PC-3 (cell line): ENCODE data around the gene TBK1. TPM values are rescaled to one million over a fixed set of nuclear protein-coding genes. Genes with fewer than 3 reads are reported as not detected.

ENCODE experiments used
- ATAC-seq: fragments of 200-7000 bp; cut with Tn5 transposase; 2 replicates; pipeline ENCODE4 v1.9.1; 2020; ENCODE audit warnings: mild to moderate bottlenecking, moderate library complexity
- BruUV-seq: library from RNA; stranded (reverse); fragments of 400-500 nt; replicated peaks from 2 replicates; lab custom pipeline; 2021; lab: Mats Ljungman, UMichigan
- CTCF ChIA-PET: fragments of 300-600 bp; sonication (Branson Sonifier 250); formaldehyde crosslinking; loops from one replicate; lab custom pipeline; 2022; ENCODE audit warnings: antibody characterized with exemption; lab: Charles Lee
- POLR2A ChIA-PET: fragments of 300-600 bp; sonication (Branson Sonifier 250); formaldehyde crosslinking; loops from one replicate; lab custom pipeline; 2022; ENCODE audit warnings: antibody characterized with exemption; ENCODE audit not compliant: unreplicated experiment; lab: Charles Lee
- DNase-seq: peaks from one replicate; pipeline ENCODE4 v3.0.0-alpha.2; 2015
- H2AFZ ChIP-seq: fragments of 300-600 bp; sonication (generic); 2 replicates; pipeline ENCODE4 v1.6.0; 2016; ENCODE audit warnings: antibody characterized with exemption, low read length
- H3F3A ChIP-seq: fragments of 300-600 bp; sonication (generic); one replicate; pipeline ENCODE4 v1.6.0; 2017; ENCODE audit warnings: antibody characterized with exemption, low read length, control low read depth, mild to moderate bottlenecking; ENCODE audit not compliant: unreplicated experiment
- H3K27ac ChIP-seq: fragments of 300-600 bp; sonication (generic); 2 replicates; pipeline ENCODE4 v1.5.1; 2016; ENCODE audit warnings: mild to moderate bottlenecking, low read length
- H3K27me3 ChIP-seq: fragments of 300-600 bp; sonication (generic); 2 replicates; pipeline ENCODE4 v1.6.1; 2016; ENCODE audit warnings: low read length, mixed read lengths
- H3K36me3 ChIP-seq: fragments of 300-600 bp; sonication (generic); 2 replicates; pipeline ENCODE4 v1.6.1; 2016; ENCODE audit warnings: low read depth, mixed run types, low read length, mixed read lengths
- H3K4me1 ChIP-seq: fragments of 300-600 bp; sonication (generic); 2 replicates; pipeline ENCODE4 v1.5.1; 2016; ENCODE audit warnings: low read length; ENCODE audit not compliant: insufficient read depth
- H3K4me2 ChIP-seq: fragments of 300-600 bp; sonication (generic); 2 replicates; pipeline ENCODE4 v1.6.0; 2016; ENCODE audit warnings: low read length
- H3K4me3 ChIP-seq: fragments of 300-600 bp; sonication (generic); 2 replicates; pipeline ENCODE4 v1.5.1; 2016; ENCODE audit warnings: mild to moderate bottlenecking, low read length, mixed read lengths
- H3K79me2 ChIP-seq: fragments of 300-600 bp; sonication (generic); 2 replicates; pipeline ENCODE4 v1.6.1; 2017; ENCODE audit warnings: low read length, mixed read lengths
- H3K9ac ChIP-seq: fragments of 300-600 bp; sonication (generic); 2 replicates; pipeline ENCODE4 v1.6.0; 2016; ENCODE audit warnings: mild to moderate bottlenecking, low read length
- H3K9me2 ChIP-seq: fragments of 300-600 bp; sonication (generic); replicated peaks from 2 replicates; pipeline ENCODE4 v1.6.1; 2016; ENCODE audit warnings: mixed run types, low read length, mixed read lengths
- H3K9me3 ChIP-seq: fragments of 300-600 bp; sonication (generic); 2 replicates; pipeline ENCODE4 v1.6.1; 2016; ENCODE audit warnings: low read length, mixed read lengths
- H4K20me1 ChIP-seq: fragments of 300-600 bp; sonication (generic); 2 replicates; pipeline ENCODE4 v1.6.1; 2016; ENCODE audit warnings: low read length, mixed read lengths
- EZH2 ChIP-seq: fragments of 300-600 bp; sonication (generic); IDR thresholded peaks from one replicate; pipeline ENCODE4 v1.6.1; 2017; ENCODE audit warnings: antibody characterized with exemption, mild to moderate bottlenecking, low read length; ENCODE audit not compliant: unreplicated experiment
- EZH2phosphoT487 ChIP-seq: fragments of 300-600 bp; sonication (generic); IDR thresholded peaks from 2 replicates; pipeline ENCODE4 v1.6.1; 2018; ENCODE audit warnings: mild to moderate bottlenecking, antibody characterized with exemption, low read length, borderline replicate concordance
- intact Hi-C: fragments of 100-400 bp; cut with micrococcal nuclease; formaldehyde crosslinking; loops from 2 replicates; pipeline ENCODE4 v1.9.0; 2023
- total RNA-seq: library from RNA; depleted of rRNA; stranded (reverse); fragments of >200 nt; gene quantifications from 2 replicates; pipeline ENCODE4 v1.2.3, GENCODE V29; 2014
- TF ChIP-seq, protein P1 (sequence below): fragments of 300-600 bp; sonication (generic); conservative IDR thresholded peaks from 2 replicates; pipeline ENCODE4 v1.5.1; 2017; ENCODE audit warnings: antibody characterized with exemption, low read depth, mild to moderate bottlenecking, low read length

TBK1 gene
- total RNA-seq, 1 experiment from 2014 or later = 23.7 TPM

- Histone ChIP-seq H3K9me2 (no peaks in the 10 kb centered on the region), H2AFZ (no peak overlapping the region), H3K79me2 (no peaks in the 10 kb centered on the region), H3K4me2 (no peak overlapping the region), H3K9ac (no peak overlapping the region), H3F3A (no peaks in the 10 kb centered on the region), H3K4me3 (no peak overlapping the region), H3K9me3 (no peaks in the 10 kb centered on the region), H3K27ac (no peak overlapping the region), H3K4me1 (no peaks in the 10 kb centered on the region), H3K36me3 (no peaks in the 10 kb centered on the region), H4K20me1 (no peaks in the 10 kb centered on the region), H3K27me3 (no peaks in the 10 kb centered on the region)
- ATAC-seq = no peak
- BruUV-seq = no TSS peak
- ChIA-PET POLR2A (no interaction called here), CTCF (no interaction called here)
- TF ChIP-seq, protein P1, sequence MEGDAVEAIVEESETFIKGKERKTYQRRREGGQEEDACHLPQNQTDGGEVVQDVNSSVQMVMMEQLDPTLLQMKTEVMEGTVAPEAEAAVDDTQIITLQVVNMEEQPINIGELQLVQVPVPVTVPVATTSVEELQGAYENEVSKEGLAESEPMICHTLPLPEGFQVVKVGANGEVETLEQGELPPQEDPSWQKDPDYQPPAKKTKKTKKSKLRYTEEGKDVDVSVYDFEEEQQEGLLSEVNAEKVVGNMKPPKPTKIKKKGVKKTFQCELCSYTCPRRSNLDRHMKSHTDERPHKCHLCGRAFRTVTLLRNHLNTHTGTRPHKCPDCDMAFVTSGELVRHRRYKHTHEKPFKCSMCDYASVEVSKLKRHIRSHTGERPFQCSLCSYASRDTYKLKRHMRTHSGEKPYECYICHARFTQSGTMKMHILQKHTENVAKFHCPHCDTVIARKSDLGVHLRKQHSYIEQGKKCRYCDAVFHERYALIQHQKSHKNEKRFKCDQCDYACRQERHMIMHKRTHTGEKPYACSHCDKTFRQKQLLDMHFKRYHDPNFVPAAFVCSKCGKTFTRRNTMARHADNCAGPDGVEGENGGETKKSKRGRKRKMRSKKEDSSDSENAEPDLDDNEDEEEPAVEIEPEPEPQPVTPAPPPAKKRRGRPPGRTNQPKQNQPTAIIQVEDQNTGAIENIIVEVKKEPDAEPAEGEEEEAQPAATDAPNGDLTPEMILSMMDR = no peak
- TF ChIP-seq EZH2 (no peak), EZH2phosphoT487 (no peak)
- no peak for DNase-seq
- intact Hi-C loops = no loop called here
These were observed 74.9 kb downstream of the TBK1 start for GRCh38 chr12:64526859-64527258.

GRCh38 chr12:64528616-64529015 lies 76.7 kb downstream of the TBK1 start:
- DNase-seq (peak; percentile 13), ATAC-seq (0 out of 2 replicates have a peak, but pooled peaks have one; percentile 27)
- CTCF ChIA-PET = no interaction called here
- no peak overlapping the region for H3K9ac ChIP-seq
- intact Hi-C loops = no loop called here
- H3K9me3 ChIP-seq = no peaks in the 10 kb centered on the region
- POLR2A ChIA-PET = no interaction called here
- H3K79me2 ChIP-seq = no peaks in the 10 kb centered on the region
- no peak overlapping the region for H3K27ac ChIP-seq
- TF ChIP-seq EZH2phosphoT487 = no peak
- no peak for TF ChIP-seq EZH2
- TF ChIP-seq, protein P1 = no peak
- H3K4me1 ChIP-seq = no peaks in the 10 kb centered on the region
- H3K4me3 ChIP-seq = no peak overlapping the region
- no peaks in the 10 kb centered on the region for H4K20me1 ChIP-seq
- H3F3A ChIP-seq = no peaks in the 10 kb centered on the region
- no peaks in the 10 kb centered on the region for H3K27me3 ChIP-seq
- no peaks in the 10 kb centered on the region for H3K9me2 ChIP-seq
- no peaks in the 10 kb centered on the region for H3K36me3 ChIP-seq
- no peak overlapping the region for H2AFZ ChIP-seq
- BruUV-seq = no TSS peak
- H3K4me2 ChIP-seq = no peak overlapping the region

DNA sequence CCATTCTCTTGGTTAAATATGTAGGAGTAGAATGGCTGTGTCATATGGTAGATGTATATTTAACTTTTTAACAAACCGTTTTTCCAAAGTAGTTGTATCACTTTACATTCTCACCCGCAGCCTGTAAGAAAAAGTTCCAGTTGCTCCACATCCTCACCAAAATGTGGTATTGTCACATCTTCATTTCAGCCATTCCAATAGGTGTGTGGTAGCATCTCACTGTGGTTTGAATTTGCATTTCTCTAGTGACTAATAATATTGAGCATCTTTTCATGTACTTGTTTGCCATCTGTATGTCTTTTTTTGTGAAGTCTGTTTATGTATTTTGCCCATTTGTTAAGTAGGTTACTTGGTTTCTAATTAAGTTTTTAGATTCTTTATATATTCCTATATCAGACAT lies 78.6 kb downstream of the TBK1 start:
- no peak for ATAC-seq
- ChIA-PET CTCF (no interaction called here), POLR2A (no interaction called here)
- intact Hi-C loops = no loop called here
- Histone ChIP-seq H3K9me2 (no peaks in the 10 kb centered on the region), H3K9ac (no peak overlapping the region), H3K36me3 (no peaks in the 10 kb centered on the region), H3K27ac (no peak overlapping the region), H2AFZ (no peak overlapping the region), H3K4me2 (no peak overlapping the region), H3K79me2 (no peaks in the 10 kb centered on the region), H3K27me3 (no peaks in the 10 kb centered on the region), H3F3A (no peaks in the 10 kb centered on the region), H4K20me1 (no peaks in the 10 kb centered on the region), H3K9me3 (no peaks in the 10 kb centered on the region), H3K4me3 (no peak overlapping the region), H3K4me1 (no peaks in the 10 kb centered on the region)
- BruUV-seq = no TSS peak
- TF ChIP-seq EZH2 (no peak), EZH2phosphoT487 (no peak)
- TF ChIP-seq, protein P1 = no peak
- DNase-seq = no peak
